ENCODE measurements around the gene TTC32. TPM values are rescaled to one million over a fixed set of nuclear protein-coding genes. Genes with fewer than 3 reads are reported as not detected.

The TTC32 gene
- total and polyA plus RNA-seq, 2 of the 4 experiments (the other 2 are of a cell fraction) = 1.1 to 3.9 TPM

DNA sequence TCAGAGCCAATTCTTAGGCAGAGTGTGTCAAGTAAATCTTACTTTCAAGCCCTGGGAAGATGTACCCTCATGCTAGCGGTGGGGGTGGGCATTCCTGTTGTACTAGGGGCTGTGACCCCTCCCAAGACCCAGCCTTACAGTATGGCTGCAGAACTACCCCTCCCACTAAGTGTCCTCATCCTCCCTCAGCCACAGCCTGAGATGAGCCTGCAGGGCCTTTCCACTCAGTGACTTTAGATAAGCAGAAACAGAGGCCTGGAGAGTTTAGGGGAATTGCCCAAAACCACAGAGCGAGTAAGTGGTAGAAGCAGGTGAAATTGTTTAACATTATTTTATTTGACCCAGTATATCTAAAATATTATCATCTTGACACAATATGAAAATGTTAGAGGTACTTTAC is 36.6 kb downstream of the TTC32 start:
- Histone ChIP-seq H2BK120ac (ENCODE audit: low read depth, low read length) (no peak overlapping the region), H3K27ac (ENCODE audit: insufficient read depth, low read length) (no peak overlapping the region), H3K9me3 (ENCODE audit: control insufficient read depth, insufficient read depth, low read length) (no peaks in the 10 kb centered on the region), H3K27me3 (ENCODE audit: control insufficient read depth, insufficient read depth, low read length) (peaks cover 17% of the 10 kb centered on the region), H2BK20ac (ENCODE audit: low read depth, low read length) (no peak overlapping the region), H2AFZ (replicated peaks; ENCODE audit: low read length, poor library complexity) (no peak overlapping the region), H3K36me3 (ENCODE audit: control insufficient read depth, insufficient read depth, low read length) (no peaks in the 10 kb centered on the region), H4K8ac (ENCODE audit: low read depth in 2 of 2, low read length in 2 of 2) (no peak overlapping the region), H3K4me2 (ENCODE audit: low read depth, low read length) (no peak overlapping the region), H2BK5ac (ENCODE audit: low read depth, low read length, poor library complexity, severe bottlenecking) (no peak overlapping the region), H3K56ac (ENCODE audit: extremely low read depth, insufficient read depth, low read length) (no peak overlapping the region), H3K9me1 (ENCODE audit: insufficient read depth, low read length) (peaks cover 6% of the 10 kb centered on the region; the same call in 1 of the 2 replicates), H4K5ac (ENCODE audit: low read depth, low read length) (no peak overlapping the region), H3K18ac (ENCODE audit: low read depth, low read length) (no peak overlapping the region), H3K79me1 (ENCODE audit: low read depth in 1 of 2, low read length in 2 of 2) (no peaks in the 10 kb centered on the region), H4K91ac (ENCODE audit: insufficient read depth, low read depth, low read length) (no peak overlapping the region), H3K23ac (ENCODE audit: low read depth, low read length) (no peak overlapping the region), H3K9ac (ENCODE audit: low read depth, low read length) (no peak overlapping the region), H2AK5ac (ENCODE audit: low read depth, low read length) (no peak overlapping the region), H3K4me1 (ENCODE audit: control insufficient read depth, insufficient read depth, low read length) (peaks cover 14% of the 10 kb centered on the region), H2BK15ac (ENCODE audit: low read depth, low read length) (no peak overlapping the region; the same call in 2 of the 3 replicates), H4K20me1 (ENCODE audit: insufficient read depth, low read length) (no peaks in the 10 kb centered on the region), H3K14ac (replicated peaks; ENCODE audit: low read depth, low read length) (no peak overlapping the region), H3K4ac (ENCODE audit: low read depth, low read length) (no peak overlapping the region), H3K4me3 (ENCODE audit: insufficient read depth, low read depth, low read length) (no peak overlapping the region), H2AK9ac (replicated peaks; ENCODE audit: low read depth, low read length, poor library complexity) (peak overlapping the region; percentile 23)
- intact Hi-C loops (cut with micrococcal nuclease) = loop anchor here (10.0 kb wide), 2 partner anchors 230 to 980 kb away; no protein-coding TSS in a partner anchor
- TF ChIP-seq SMC3 (IDR thresholded peaks at IDR 0.05; ENCODE audit: low read depth, low read length) = no peak
- POLR2A ChIA-PET (ENCODE audit: unreplicated experiment) = no interaction called here
- in situ Hi-C loops (cut with MboI; ENCODE audit: low sequenced_read_pairs) = loop anchor here (10.0 kb wide), 1 partner anchor 1120 kb away; no protein-coding TSS in a partner anchor
- ATAC-seq (ENCODE audit: low read depth) (no peak), DNase-seq (no peak)
- BruUV-seq (replicated peaks) = no TSS peak
- CTCF ChIA-PET = no interaction called here
- dilution Hi-C loops (cut with HindIII; ENCODE audit: low sequenced_read_pairs, unreplicated experiment) = no loop called here
- no CpG with 5 or more reads among the region's 2 CpGs for WGBS, 2 experiments (ENCODE audit: extremely low coverage in 2 of 2, insufficient read length in 1 of 2)

Data from IMR-90 (cell line).